GM21825 (cell line): ENCODE results near the gene TBR1.

Experiments
- ATAC-seq: cut with Tn5 transposase; IDR thresholded peaks from one replicate; pipeline ENCODE4 v1.9.1; 2021; ENCODE audit warnings: mild to moderate bottlenecking, moderate library complexity; ENCODE audit not compliant: unreplicated experiment

TBR1 gene

DNA sequence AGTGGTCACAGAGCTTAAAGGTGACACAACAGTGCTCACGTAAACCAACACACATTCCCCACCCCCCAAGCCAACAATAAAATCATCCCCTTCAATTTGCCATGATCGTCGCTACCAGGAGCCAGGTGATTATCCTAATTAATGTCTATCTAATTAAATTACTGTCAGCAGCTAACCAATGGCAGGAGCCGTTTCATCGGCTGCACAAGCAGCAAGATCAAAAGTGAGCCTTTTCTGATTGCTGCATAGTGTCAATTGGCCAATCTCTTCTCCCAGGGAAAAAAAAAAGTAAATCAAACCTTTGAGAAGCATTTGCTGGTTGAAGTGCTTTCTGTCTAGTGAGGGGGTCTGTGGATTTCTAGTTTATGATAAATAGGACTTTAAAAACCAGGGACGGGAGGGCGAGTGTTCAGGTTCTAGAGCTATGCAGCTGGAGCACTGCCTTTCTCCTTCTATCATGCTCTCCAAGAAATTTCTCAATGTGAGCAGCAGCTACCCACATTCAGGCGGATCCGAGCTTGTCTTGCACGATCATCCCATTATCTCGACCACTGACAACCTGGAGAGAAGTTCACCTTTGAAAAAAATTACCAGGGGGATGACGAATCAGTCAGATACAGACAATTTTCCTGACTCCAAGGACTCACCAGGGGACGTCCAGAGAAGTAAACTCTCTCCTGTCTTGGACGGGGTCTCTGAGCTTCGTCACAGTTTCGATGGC lies at the start of gene TBR1:
Gene TBR1 (plus strand): TSS at position 311 of the 721 bp plus-strand sequence. CDS start 114 bp downstream, at position 425.
- no peak for ATAC-seq

GRCh38 chr2:161367675-161368074 lies 48.4 kb upstream of the TBR1 start:
- ATAC-seq, result no peak

GRCh38 chr2:161369311-161369710 lies 46.8 kb upstream of the TBR1 start:
- ATAC-seq, result no peak

DNA sequence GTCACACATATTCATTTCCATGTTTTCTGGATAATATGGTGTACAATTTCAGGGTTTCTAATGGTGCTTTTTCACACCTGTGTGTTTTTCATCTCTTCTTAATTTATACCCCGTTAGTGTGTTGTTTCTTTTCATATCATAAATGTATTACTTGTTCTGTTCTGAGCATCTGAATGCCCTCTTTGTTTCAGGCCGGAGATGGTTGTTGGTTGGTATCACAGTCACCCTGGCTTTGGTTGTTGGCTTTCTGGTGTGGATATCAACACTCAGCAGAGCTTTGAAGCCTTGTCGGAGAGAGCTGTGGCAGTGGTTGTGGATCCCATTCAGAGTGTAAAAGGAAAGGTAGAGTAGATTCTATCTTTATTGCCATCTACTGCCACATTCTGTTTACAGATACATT lies 45.1 kb upstream of the TBR1 start:
- no peak for ATAC-seq

- no peak for ATAC-seq
These were observed 44.2 kb upstream of the TBR1 start for GRCh38 chr2:161371869-161372268.

DNA sequence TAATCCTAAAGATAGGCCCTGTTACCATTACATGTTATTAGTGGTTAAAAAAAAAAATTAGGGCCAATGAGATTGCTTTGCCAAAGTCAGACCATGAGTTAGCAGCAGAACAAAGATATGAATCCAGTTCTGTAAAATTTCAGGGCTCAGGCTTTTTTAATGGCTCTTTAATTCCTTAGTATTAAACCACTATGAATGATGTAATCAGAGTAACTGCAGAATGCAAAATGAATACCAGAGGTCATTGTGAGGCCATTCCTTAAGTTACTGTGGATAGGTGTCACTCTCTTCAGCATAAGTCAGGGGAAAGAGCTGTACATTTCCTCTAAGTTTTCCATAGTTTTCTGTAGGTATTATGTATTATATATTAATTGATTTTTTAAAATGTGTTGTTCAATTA lies 42.2 kb upstream of the TBR1 start:
- no peak for ATAC-seq

DNA sequence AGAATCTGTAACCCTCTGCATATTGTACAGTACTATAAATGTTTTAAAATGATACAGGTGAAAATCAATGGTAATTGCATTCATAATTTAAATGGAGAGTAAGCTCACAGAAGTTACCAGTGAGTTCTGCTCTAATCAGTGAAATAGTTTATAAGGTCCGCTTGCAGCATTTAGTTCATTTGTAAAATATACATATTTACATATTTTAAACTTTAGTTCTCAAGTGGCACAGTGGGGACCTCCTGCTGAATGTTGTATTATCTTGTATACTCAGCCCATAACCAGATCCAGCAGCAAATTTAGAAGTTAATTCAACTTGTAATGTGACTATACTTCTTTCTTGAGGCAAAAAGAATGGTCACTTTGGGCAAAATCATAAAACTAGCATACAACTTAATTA lies 41.7 kb upstream of the TBR1 start:
- ATAC-seq, result no peak

DNA sequence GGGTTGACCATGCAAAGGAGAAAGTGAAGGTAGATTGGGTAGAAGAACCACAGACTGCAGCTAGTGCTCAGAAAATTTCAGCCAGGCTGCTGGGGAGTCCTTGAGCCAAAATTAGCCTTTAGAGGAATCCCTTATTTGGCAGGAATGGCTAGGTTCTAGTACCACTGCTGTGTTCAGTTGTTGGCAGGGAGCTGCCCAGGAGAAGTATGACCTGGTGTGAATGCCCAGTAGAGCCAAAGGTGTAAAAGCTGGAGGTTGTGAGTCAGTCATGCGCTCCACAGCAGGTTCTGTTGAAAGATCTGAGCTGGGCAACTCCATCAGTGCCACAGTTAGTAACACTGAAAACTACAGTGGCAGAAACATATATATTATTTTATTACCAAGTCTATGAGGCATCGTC lies 36.4 kb upstream of the TBR1 start:
- ATAC-seq, result no peak

- ATAC-seq, result no peak
These were observed 34.6 kb upstream of the TBR1 start for GRCh38 chr2:161381546-161381945.

GRCh38 chr2:161382747-161383146 lies 33.4 kb upstream of the TBR1 start:
- no peak for ATAC-seq

DNA sequence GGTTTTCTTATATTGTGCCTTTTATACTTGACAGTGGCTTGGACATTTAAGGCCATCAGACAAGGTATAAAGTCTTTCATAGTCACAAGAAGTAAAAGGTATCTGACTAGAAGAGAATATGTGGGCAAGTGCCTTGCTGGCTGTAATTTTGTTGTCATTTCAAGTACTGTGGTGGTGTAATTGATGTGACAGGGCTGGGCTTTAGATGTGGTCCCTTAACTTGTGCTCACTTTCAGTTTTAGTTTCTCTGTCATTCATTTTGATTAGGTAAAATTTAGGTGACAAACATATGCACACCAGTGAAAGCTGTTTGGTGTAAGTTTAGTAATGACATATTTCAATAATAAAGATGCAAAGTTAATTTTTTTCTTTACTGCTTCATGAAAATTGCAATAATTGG lies 31.2 kb upstream of the TBR1 start:
- peak; percentile 76 for ATAC-seq

GRCh38 chr2:161386228-161386824 lies 29.8 kb upstream of the TBR1 start:
- ATAC-seq, result peak; percentile 65

DNA sequence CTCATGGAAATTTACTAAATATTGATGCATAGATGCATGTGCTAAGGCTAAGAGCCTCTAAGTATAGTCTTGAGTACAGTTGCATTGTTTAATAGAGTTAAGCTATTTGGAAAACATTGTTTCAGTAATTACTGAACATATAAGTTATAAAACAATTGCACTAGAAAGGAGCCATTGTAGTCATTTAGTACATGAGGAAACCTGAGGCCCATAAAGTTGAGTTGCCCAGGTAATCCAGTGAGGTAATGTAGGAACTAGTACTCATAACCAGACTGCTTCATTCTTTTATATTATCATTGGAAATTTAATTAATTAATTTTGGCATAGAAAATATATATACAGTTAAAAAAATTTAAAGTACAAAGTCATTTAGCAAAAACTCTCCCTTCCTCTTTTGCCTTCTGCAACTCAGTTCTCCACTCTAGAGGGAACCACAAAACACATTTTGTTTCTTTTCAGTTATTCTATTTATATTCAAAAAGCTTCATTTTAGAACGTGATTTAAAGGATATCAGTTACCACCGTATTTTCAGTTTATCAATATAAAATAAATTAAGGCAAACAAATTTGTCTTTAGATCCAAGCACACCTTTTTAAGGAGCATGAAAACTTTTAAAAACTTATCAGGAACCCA lies 27.8 kb upstream of the TBR1 start:
- ATAC-seq, result no peak

GRCh38 chr2:161391737-161392506 lies 24.2 kb upstream of the TBR1 start:
- no peak for ATAC-seq

GRCh38 chr2:161400076-161400475 lies 16.0 kb upstream of the TBR1 start:
- ATAC-seq, result no peak

DNA sequence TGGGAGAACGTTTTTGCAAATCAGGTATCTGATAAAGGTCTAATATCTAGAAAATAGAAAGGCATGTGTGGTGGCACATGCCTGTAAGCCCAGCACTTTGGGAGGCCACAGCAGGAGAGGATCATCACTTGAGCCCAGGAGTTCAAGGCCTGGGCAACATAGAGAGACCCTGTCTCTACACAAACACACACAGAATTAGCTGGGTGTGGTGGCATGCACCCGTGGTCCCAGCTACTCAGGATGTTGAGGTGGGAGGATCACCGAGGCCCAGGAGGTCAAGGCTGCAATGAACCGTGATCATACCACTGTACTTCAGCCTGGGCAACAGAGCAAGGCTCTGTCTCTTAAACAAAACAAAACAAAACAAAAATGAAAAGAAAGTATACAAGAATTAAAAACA lies 13.8 kb upstream of the TBR1 start:
- ATAC-seq, result no peak

- no peak for ATAC-seq
These were observed 9.8 kb upstream of the TBR1 start for GRCh38 chr2:161406316-161406715.

GRCh38 chr2:161407597-161407996 lies 8.5 kb upstream of the TBR1 start:
- no peak for ATAC-seq

DNA sequence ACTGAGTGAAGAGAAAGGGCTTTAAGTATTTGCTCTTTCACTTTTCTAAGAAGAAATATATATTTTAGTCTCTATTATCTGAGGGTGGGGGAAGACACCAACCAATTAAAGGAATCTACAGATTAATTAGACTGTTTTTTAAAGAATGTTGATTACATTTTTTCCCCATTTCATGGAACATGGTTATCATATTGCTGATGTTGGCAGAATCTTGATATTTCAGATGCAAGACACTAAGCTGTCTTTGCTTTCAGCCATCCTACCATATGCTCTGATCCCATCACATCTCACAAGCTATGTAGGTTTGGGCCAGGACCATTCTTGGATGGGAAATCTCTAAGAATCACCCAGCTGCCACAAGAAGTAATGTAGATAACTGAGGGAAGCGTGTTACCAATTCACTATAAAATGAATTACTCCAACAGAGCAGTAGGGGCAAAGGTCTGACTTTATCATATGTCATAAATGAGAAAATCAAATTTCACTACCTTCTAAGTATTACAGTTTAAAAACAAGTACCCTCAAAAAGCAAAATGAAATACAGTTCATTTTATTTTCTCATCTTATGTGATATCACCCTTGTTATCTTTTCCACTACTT lies 6.7 kb upstream of the TBR1 start:
- ATAC-seq, result no peak

GRCh38 chr2:161412346-161412745 lies 3.8 kb upstream of the TBR1 start:
- no peak for ATAC-seq
